HEK293 (cell line): Measurements from ENCODE around the gene BEST2.
A peak's percentile ranks its signal among the peaks of the same experiment; 100 is the strongest.

Experiments
- ATF2 ChIP-seq: fragments of 450-650 bp; formaldehyde crosslinking; IDR thresholded peaks from 2 replicates; pipeline ENCODE4 v1.5.1; 2016; ENCODE audit warnings: missing biosample characterization, missing genetic modification characterization, low read depth
- BCL6B ChIP-seq: fragments of 450-650 bp; formaldehyde crosslinking; IDR thresholded peaks from 2 replicates; pipeline ENCODE4 v1.5.1; 2017; ENCODE audit warnings: missing biosample characterization, missing genetic modification characterization
- ELK4 ChIP-seq: IDR thresholded peaks from 2 replicates; pipeline ENCODE4 v1.6.1; 2011; ENCODE audit warnings: mild to moderate bottlenecking, low read depth, low read length, borderline replicate concordance
- HOXD13 ChIP-seq: sonication (generic); formaldehyde crosslinking; IDR thresholded peaks from 2 replicates; pipeline ENCODE4 v1.8.0; 2022; ENCODE audit warnings: missing genetic modification reagents, borderline replicate concordance
- KLF17 ChIP-seq: fragments of 450-650 bp; formaldehyde crosslinking; IDR thresholded peaks from 2 replicates; pipeline ENCODE4 v1.5.1; 2016; ENCODE audit warnings: missing biosample characterization, missing genetic modification characterization
- KLF8 ChIP-seq: fragments of 450-650 bp; formaldehyde crosslinking; IDR thresholded peaks from 2 replicates; pipeline ENCODE4 v1.5.1; 2016; ENCODE audit warnings: missing biosample characterization, missing genetic modification characterization
- PRDM1 ChIP-seq: fragments of 450-650 bp; formaldehyde crosslinking; IDR thresholded peaks from 2 replicates; pipeline ENCODE4; 2016; ENCODE audit warnings: missing biosample characterization, missing genetic modification characterization
- SETDB1 ChIP-seq: IDR thresholded peaks from one replicate; pipeline ENCODE4 v1.6.1; 2017; ENCODE audit warnings: mild to moderate bottlenecking, low read length, moderate library complexity, mixed read lengths; ENCODE audit not compliant: insufficient read length
- YY1 ChIP-seq: fragments of 450-650 bp; formaldehyde crosslinking; IDR thresholded peaks from 2 replicates; pipeline ENCODE4 v1.5.1; 2018; ENCODE audit warnings: missing biosample characterization, missing genetic modification characterization
- ZBTB17 ChIP-seq: fragments of 450-650 bp; formaldehyde crosslinking; IDR thresholded peaks from 2 replicates; pipeline ENCODE4 v1.5.1; 2016; ENCODE audit warnings: missing biosample characterization, missing genetic modification characterization
- ZNF155 ChIP-seq: fragments of 450-650 bp; formaldehyde crosslinking; IDR thresholded peaks from 2 replicates; pipeline ENCODE4 v1.5.1; 2016; ENCODE audit warnings: missing biosample characterization, missing genetic modification characterization
- ZNF214 ChIP-seq: fragments of 450-650 bp; formaldehyde crosslinking; IDR thresholded peaks from 2 replicates; pipeline ENCODE4 v1.5.1; 2017; ENCODE audit warnings: missing biosample characterization, mild to moderate bottlenecking, missing genetic modification characterization, borderline replicate concordance
- ZNF221 ChIP-seq: fragments of 450-650 bp; formaldehyde crosslinking; IDR thresholded peaks from 2 replicates; pipeline ENCODE4 v1.5.1; 2017; ENCODE audit warnings: missing biosample characterization, missing genetic modification characterization, borderline replicate concordance
- ZNF239 ChIP-seq: fragments of 450-650 bp; formaldehyde crosslinking; IDR thresholded peaks from 2 replicates; pipeline ENCODE4 v1.5.1; 2016; ENCODE audit warnings: missing biosample characterization, missing genetic modification characterization
- ZNF24 ChIP-seq: fragments of 450-650 bp; formaldehyde crosslinking; IDR thresholded peaks from 2 replicates; pipeline ENCODE4 v1.5.1; 2016; ENCODE audit warnings: missing biosample characterization, missing genetic modification characterization
- ZNF274 ChIP-seq, 2 experiments: fragments of 200-500 bp in 1 of 2; fragments of 450-650 bp in 1 of 2; sonication (Bioruptor generic) in 1 of 2; formaldehyde crosslinking in 1 of 2; IDR thresholded peaks; 2 replicates each; pipeline versions ENCODE4 v1.5.1 to v1.6.1; 2014 to 2016; ENCODE audit warnings: borderline replicate concordance in 1 of 2, inconsistent platforms in 1 of 2, low read length in 1 of 2, missing biosample characterization in 1 of 2, missing genetic modification characterization in 1 of 2
- ZNF311 ChIP-seq: fragments of 450-650 bp; formaldehyde crosslinking; IDR thresholded peaks from 2 replicates; pipeline ENCODE4 v1.5.1; 2017; ENCODE audit warnings: missing biosample characterization, missing genetic modification characterization, borderline replicate concordance
- ZNF341 ChIP-seq: fragments of 450-650 bp; formaldehyde crosslinking; IDR thresholded peaks from 2 replicates; pipeline ENCODE4; 2016; ENCODE audit warnings: low read depth, missing biosample characterization, missing genetic modification characterization
- ZNF521 ChIP-seq: fragments of 450-650 bp; formaldehyde crosslinking; IDR thresholded peaks from 2 replicates; pipeline ENCODE4 v1.5.1; 2017; ENCODE audit warnings: missing biosample characterization, mild to moderate bottlenecking, missing genetic modification characterization
- ZNF529 ChIP-seq: fragments of 450-650 bp; formaldehyde crosslinking; IDR thresholded peaks from 2 replicates; pipeline ENCODE4 v1.5.1; 2017; ENCODE audit warnings: missing genetic modification characterization, missing biosample characterization; ENCODE audit not compliant: insufficient replicate concordance
- ZNF544 ChIP-seq: fragments of 450-650 bp; formaldehyde crosslinking; IDR thresholded peaks from 2 replicates; pipeline ENCODE4 v1.5.0; 2017; ENCODE audit warnings: missing biosample characterization, missing genetic modification characterization
- ZNF571 ChIP-seq: fragments of 450-650 bp; formaldehyde crosslinking; IDR thresholded peaks from 2 replicates; pipeline ENCODE4 v1.5.0; 2017; ENCODE audit warnings: missing biosample characterization, missing genetic modification characterization
- ZNF600 ChIP-seq: fragments of 450-650 bp; formaldehyde crosslinking; IDR thresholded peaks from 2 replicates; pipeline ENCODE4 v1.5.1; 2016; ENCODE audit warnings: missing biosample characterization, missing genetic modification characterization
- ZNF626 ChIP-seq: fragments of 450-650 bp; sonication (Bioruptor Pico); formaldehyde crosslinking; IDR thresholded peaks from 2 replicates; pipeline ENCODE4 v1.5.1; 2018; ENCODE audit warnings: missing biosample characterization, missing genetic modification characterization, inconsistent platforms
- ZNF660 ChIP-seq: fragments of 450-650 bp; IDR thresholded peaks from 2 replicates; pipeline ENCODE4 v1.5.1; 2018; ENCODE audit warnings: missing biosample characterization, mild to moderate bottlenecking, missing genetic modification characterization
- ZNF777 ChIP-seq: fragments of 450-650 bp; formaldehyde crosslinking; IDR thresholded peaks from 2 replicates; pipeline ENCODE4 v1.5.1; 2017; ENCODE audit warnings: missing biosample characterization, missing genetic modification characterization, borderline replicate concordance
- ZNF791 ChIP-seq: fragments of 450-650 bp; formaldehyde crosslinking; IDR thresholded peaks from 2 replicates; pipeline ENCODE4 v1.5.1; 2016; ENCODE audit warnings: missing biosample characterization, missing genetic modification characterization
- ZSCAN23 ChIP-seq: fragments of 450-650 bp; formaldehyde crosslinking; IDR thresholded peaks from 2 replicates; pipeline ENCODE4 v1.5.1; 2016; ENCODE audit warnings: missing biosample characterization, missing genetic modification characterization
- TF ChIP-seq, protein P1 (sequence below): fragments of 450-650 bp; formaldehyde crosslinking; IDR thresholded peaks from 2 replicates; pipeline ENCODE4 v1.5.1; 2017; ENCODE audit warnings: missing biosample characterization, missing genetic modification characterization
- TF ChIP-seq, protein P2 (sequence below): fragments of 450-650 bp; formaldehyde crosslinking; IDR thresholded peaks from 2 replicates; pipeline ENCODE4 v1.5.0; 2017; ENCODE audit warnings: missing biosample characterization, missing genetic modification characterization, borderline replicate concordance

BEST2 gene

DNA sequence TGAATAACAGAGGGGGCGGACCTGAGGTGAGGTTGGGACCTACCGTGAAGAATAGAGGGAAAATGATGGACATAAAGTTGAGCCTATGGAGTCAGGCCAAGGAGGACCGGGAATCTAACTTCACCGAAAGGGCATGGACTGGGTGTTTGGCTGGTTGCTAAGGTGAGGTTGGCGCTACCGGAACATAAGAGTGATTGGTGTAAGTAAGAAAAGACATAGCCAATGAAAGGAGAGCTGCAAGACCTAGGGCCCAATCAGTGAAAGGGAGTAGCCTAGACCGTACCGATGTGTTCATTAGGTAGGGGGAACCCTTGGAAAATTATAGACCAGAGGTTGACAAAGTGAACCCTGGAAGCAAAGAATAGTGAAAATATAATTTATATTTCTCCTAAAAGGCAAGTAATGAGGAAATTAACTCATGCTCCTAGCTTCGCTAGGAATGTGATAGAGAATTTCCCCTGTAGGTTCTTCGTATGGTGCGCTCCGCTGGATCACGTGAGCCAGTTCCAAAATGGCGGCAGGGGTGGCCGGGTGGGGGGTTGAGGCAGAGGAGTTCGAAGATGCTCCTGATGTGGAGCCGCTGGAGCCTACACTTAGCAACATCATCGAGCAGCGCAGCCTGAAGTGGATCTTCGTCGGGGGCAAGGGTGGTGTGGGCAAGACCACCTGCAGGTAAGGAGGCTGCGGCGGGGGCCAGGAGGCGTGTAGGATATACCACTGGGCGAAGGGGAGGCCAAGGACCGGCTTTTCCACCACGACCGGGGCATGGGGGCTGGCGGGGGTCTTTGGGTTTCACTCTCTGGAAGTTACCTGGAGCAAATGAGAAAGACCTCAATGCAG, 14.4 kb upstream of the BEST2 start, which contains the start of gene GET3 (continued):
- TF ChIP-seq ELK4 = no peak
- no peak for TF ChIP-seq HOXD13 (CRISPR knock-in tag)
- TF ChIP-seq ZNF24 (tag by site-specific recombination) = peak; percentile 92
- peak; percentile 82 for TF ChIP-seq KLF17 (tag by site-specific recombination)
- TF ChIP-seq ZNF777 (tag by site-specific recombination) = no peak
- TF ChIP-seq ZNF311 = no peak
- TF ChIP-seq, protein P1, sequence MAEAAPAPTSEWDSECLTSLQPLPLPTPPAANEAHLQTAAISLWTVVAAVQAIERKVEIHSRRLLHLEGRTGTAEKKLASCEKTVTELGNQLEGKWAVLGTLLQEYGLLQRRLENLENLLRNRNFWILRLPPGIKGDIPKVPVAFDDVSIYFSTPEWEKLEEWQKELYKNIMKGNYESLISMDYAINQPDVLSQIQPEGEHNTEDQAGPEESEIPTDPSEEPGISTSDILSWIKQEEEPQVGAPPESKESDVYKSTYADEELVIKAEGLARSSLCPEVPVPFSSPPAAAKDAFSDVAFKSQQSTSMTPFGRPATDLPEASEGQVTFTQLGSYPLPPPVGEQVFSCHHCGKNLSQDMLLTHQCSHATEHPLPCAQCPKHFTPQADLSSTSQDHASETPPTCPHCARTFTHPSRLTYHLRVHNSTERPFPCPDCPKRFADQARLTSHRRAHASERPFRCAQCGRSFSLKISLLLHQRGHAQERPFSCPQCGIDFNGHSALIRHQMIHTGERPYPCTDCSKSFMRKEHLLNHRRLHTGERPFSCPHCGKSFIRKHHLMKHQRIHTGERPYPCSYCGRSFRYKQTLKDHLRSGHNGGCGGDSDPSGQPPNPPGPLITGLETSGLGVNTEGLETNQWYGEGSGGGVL (tag by site-specific recombination) = no peak
- no peak for TF ChIP-seq ZNF544 (tag by site-specific recombination)
- no peak for TF ChIP-seq SETDB1
- no peak for TF ChIP-seq ZNF274 (IDR thresholded peaks at IDR 0.05; ENCODE audit: low read length)
- no peak for TF ChIP-seq ZNF274 (tag by site-specific recombination; IDR thresholded peaks at IDR 0.05; ENCODE audit: borderline replicate concordance)
- TF ChIP-seq ZNF239 (tag by site-specific recombination) = no peak
- TF ChIP-seq, protein P2, sequence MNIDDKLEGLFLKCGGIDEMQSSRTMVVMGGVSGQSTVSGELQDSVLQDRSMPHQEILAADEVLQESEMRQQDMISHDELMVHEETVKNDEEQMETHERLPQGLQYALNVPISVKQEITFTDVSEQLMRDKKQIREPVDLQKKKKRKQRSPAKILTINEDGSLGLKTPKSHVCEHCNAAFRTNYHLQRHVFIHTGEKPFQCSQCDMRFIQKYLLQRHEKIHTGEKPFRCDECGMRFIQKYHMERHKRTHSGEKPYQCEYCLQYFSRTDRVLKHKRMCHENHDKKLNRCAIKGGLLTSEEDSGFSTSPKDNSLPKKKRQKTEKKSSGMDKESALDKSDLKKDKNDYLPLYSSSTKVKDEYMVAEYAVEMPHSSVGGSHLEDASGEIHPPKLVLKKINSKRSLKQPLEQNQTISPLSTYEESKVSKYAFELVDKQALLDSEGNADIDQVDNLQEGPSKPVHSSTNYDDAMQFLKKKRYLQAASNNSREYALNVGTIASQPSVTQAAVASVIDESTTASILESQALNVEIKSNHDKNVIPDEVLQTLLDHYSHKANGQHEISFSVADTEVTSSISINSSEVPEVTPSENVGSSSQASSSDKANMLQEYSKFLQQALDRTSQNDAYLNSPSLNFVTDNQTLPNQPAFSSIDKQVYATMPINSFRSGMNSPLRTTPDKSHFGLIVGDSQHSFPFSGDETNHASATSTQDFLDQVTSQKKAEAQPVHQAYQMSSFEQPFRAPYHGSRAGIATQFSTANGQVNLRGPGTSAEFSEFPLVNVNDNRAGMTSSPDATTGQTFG (tag by site-specific recombination) = no peak
- TF ChIP-seq ZNF626 (tag by site-specific recombination) = no peak
- TF ChIP-seq ATF2 = no peak
- TF ChIP-seq ZNF660 (tag by site-specific recombination) = peak; percentile 78
- TF ChIP-seq ZNF341 (tag by site-specific recombination) = no peak
- no peak for TF ChIP-seq ZNF571 (tag by site-specific recombination)
- TF ChIP-seq ZNF791 (tag by site-specific recombination) = no peak
- no peak for TF ChIP-seq ZSCAN23
- no peak for TF ChIP-seq ZNF521 (tag by site-specific recombination)
- no peak for TF ChIP-seq BCL6B (tag by site-specific recombination)
- 0 out of 2 replicates have a peak, but pooled peaks have one; percentile 17 for TF ChIP-seq PRDM1 (tag by site-specific recombination)
- TF ChIP-seq ZNF214 (tag by site-specific recombination) = no peak
- no peak for TF ChIP-seq ZNF155
- no peak for TF ChIP-seq ZNF529
- TF ChIP-seq YY1 (tag by site-specific recombination) = peak; percentile 97
- no peak for TF ChIP-seq ZNF600 (tag by site-specific recombination)
- TF ChIP-seq ZBTB17 = peak; percentile 23; the same call in 1 of the 2 replicates
- peak; percentile 85 for TF ChIP-seq KLF8
- TF ChIP-seq ZNF221 (tag by site-specific recombination) = no peak
